MM.1S (cell line): ENCODE data around the gene KHNYN.

Experiments used
- DNase-seq: peaks from one replicate; pipeline ENCODE4 v3.0.0-alpha.2; 2015
- H2AFZ ChIP-seq: fragments of 300-600 bp; sonication (generic); 2 replicates; pipeline ENCODE4 v1.6.0; 2016; ENCODE audit warnings: antibody characterized with exemption, low read length
- H3F3A ChIP-seq: fragments of 300-600 bp; sonication (generic); 2 replicates; pipeline ENCODE4 v1.6.1; 2016; ENCODE audit warnings: mild to moderate bottlenecking, antibody characterized with exemption, low read length, moderate library complexity, mixed read lengths; ENCODE audit not compliant: insufficient read depth
- H3K27ac ChIP-seq: fragments of 300-600 bp; sonication (generic); 2 replicates; pipeline ENCODE4 v1.5.1; 2016; ENCODE audit warnings: mild to moderate bottlenecking, low read length
- H3K27me3 ChIP-seq: fragments of 300-600 bp; sonication (generic); replicated peaks from 2 replicates; pipeline ENCODE4 v1.6.0; 2016; ENCODE audit warnings: low read length; ENCODE audit not compliant: insufficient read depth
- H3K36me3 ChIP-seq: fragments of 300-600 bp; sonication (generic); replicated peaks from 2 replicates; pipeline ENCODE4 v1.6.1; 2016; ENCODE audit warnings: mild to moderate bottlenecking, low read length, mixed read lengths; ENCODE audit not compliant: insufficient read depth
- H3K4me1 ChIP-seq: fragments of 300-600 bp; sonication (generic); 2 replicates; pipeline ENCODE4 v1.6.1; 2016; ENCODE audit warnings: low read length, mixed read lengths
- H3K4me2 ChIP-seq: fragments of 300-600 bp; sonication (generic); 2 replicates; pipeline ENCODE4 v1.6.0; 2016; ENCODE audit warnings: low read depth, low read length
- H3K4me3 ChIP-seq: fragments of 300-600 bp; sonication (generic); 2 replicates; pipeline ENCODE4 v1.5.1; 2016; ENCODE audit warnings: low read length, mixed read lengths
- H3K79me2 ChIP-seq: fragments of 300-600 bp; sonication (generic); 2 replicates; pipeline ENCODE4 v1.6.1; 2016; ENCODE audit warnings: mixed run types, low read length, mixed read lengths
- H3K9ac ChIP-seq: fragments of 300-600 bp; sonication (generic); 2 replicates; pipeline ENCODE4 v1.6.1; 2016; ENCODE audit warnings: low read length, mixed read lengths
- H3K9me2 ChIP-seq: fragments of 300-600 bp; sonication (generic); replicated peaks from 2 replicates; pipeline ENCODE4 v1.6.1; 2016; ENCODE audit warnings: mild to moderate bottlenecking, low read length, mixed read lengths; ENCODE audit not compliant: insufficient read depth
- H3K9me3 ChIP-seq: fragments of 300-600 bp; sonication (generic); replicated peaks from 2 replicates; pipeline ENCODE4 v1.6.1; 2016; ENCODE audit warnings: mild to moderate bottlenecking, low read length, mixed read lengths; ENCODE audit not compliant: insufficient read depth
- H4K20me1 ChIP-seq: fragments of 300-600 bp; sonication (generic); 2 replicates; pipeline ENCODE4 v1.6.1; 2016; ENCODE audit warnings: mild to moderate bottlenecking, low read length, moderate library complexity, mixed read lengths; ENCODE audit not compliant: insufficient read depth
- EZH2 ChIP-seq: fragments of 300-600 bp; sonication (generic); optimal IDR thresholded peaks from 2 replicates; pipeline ENCODE3; 2017; ENCODE audit warnings: low read depth, mild to moderate bottlenecking, antibody characterized with exemption, low read length, mixed read lengths
- EZH2phosphoT487 ChIP-seq: fragments of 300-600 bp; sonication (generic); IDR thresholded peaks from 2 replicates; pipeline ENCODE4 v1.6.1; 2018; ENCODE audit warnings: antibody characterized with exemption, low read length
- TF ChIP-seq, protein P1 (sequence below): fragments of 300-600 bp; sonication (generic); IDR thresholded peaks from 2 replicates; pipeline ENCODE4 v1.5.1; 2016; ENCODE audit warnings: antibody characterized with exemption, low read length, mixed read lengths

The KHNYN gene

DNA sequence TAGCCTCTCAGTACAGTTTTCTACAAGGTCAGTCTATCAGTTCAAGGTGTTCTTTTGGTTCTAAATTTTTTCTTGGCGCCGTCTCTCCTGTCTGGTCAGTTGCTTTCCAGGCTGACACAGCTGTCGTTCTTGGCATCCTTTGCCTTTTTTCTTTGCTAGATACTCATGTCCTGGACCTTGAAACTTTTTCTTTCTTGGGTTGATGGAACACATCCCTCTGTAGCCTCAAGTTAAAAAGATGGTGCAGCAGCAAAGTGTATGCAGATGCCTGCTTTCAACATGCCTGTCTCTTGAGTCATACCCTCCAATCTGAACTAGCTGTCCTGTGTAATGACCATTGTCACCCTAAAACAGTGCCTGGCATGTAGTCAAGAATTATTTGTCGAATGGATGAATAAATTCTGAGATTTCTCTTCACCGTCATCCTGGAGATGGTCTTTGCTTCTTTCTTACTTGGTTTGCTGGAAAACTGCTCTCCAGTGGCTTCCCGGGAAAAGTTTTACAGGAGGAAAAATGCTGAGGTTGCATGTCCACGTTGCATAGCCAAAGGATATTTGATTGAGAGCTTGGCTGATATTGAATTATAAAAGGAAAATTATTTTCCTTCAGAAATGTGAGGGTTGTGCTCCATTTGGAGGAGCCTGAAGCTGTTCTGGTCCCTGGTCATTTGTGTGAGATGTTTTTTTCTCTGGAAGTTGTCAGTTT lies 26.3 kb upstream of the KHNYN start:
- H3K4me1 ChIP-seq: no peaks in the 10 kb centered on the region

DNA sequence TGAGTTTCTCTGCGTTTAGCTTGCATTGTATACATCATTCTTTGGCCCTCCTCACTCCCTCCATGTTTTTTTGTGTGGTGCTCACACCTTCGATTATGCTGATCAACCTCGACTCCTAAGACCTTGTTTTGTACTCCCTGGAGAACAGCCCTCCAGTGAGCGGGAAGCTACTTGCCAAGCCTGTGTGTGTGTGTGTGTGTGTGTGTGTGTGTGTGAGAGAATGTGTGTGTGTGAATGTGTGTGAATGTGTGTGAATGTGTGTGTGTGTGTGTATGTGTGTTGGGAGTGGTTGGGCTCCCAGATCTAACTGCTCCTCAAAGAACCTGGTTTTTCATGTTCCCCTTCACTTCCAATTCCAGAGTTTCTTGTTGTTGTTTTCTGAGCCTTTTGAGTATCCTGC lies 24.9 kb upstream of the KHNYN start:
- Histone ChIP-seq H3K27ac (no peak overlapping the region), H3K9ac (no peak overlapping the region), H3K4me1 (no peaks in the 10 kb centered on the region), H3K9me3 (no peaks in the 10 kb centered on the region), H3K9me2 (no peaks in the 10 kb centered on the region), H4K20me1 (no peaks in the 10 kb centered on the region), H3F3A (no peaks in the 10 kb centered on the region), H3K4me2 (no peak overlapping the region), H3K27me3 (no peaks in the 10 kb centered on the region), H3K79me2 (no peaks in the 10 kb centered on the region), H3K36me3 (no peaks in the 10 kb centered on the region), H3K4me3 (no peak overlapping the region), H2AFZ (no peak overlapping the region)
- no peak for TF ChIP-seq EZH2
- TF ChIP-seq, protein P1, sequence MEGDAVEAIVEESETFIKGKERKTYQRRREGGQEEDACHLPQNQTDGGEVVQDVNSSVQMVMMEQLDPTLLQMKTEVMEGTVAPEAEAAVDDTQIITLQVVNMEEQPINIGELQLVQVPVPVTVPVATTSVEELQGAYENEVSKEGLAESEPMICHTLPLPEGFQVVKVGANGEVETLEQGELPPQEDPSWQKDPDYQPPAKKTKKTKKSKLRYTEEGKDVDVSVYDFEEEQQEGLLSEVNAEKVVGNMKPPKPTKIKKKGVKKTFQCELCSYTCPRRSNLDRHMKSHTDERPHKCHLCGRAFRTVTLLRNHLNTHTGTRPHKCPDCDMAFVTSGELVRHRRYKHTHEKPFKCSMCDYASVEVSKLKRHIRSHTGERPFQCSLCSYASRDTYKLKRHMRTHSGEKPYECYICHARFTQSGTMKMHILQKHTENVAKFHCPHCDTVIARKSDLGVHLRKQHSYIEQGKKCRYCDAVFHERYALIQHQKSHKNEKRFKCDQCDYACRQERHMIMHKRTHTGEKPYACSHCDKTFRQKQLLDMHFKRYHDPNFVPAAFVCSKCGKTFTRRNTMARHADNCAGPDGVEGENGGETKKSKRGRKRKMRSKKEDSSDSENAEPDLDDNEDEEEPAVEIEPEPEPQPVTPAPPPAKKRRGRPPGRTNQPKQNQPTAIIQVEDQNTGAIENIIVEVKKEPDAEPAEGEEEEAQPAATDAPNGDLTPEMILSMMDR: no peak
- no peak for TF ChIP-seq EZH2phosphoT487
- DNase-seq: no peak

More for the DNA sequence above, 26.3 kb upstream of the KHNYN start:
- DNase-seq: no peak
- Histone ChIP-seq H3K9ac (no peak overlapping the region), H3K79me2 (no peaks in the 10 kb centered on the region), H3K4me2 (no peak overlapping the region), H3F3A (no peaks in the 10 kb centered on the region), H2AFZ (no peak overlapping the region), H3K9me2 (no peaks in the 10 kb centered on the region), H3K36me3 (no peaks in the 10 kb centered on the region), H3K27ac (no peak overlapping the region), H4K20me1 (no peaks in the 10 kb centered on the region), H3K9me3 (no peaks in the 10 kb centered on the region), H3K27me3 (no peaks in the 10 kb centered on the region), H3K4me3 (no peak overlapping the region)
- TF ChIP-seq EZH2phosphoT487 (no peak), EZH2 (no peak)
- TF ChIP-seq, protein P1: no peak

DNA sequence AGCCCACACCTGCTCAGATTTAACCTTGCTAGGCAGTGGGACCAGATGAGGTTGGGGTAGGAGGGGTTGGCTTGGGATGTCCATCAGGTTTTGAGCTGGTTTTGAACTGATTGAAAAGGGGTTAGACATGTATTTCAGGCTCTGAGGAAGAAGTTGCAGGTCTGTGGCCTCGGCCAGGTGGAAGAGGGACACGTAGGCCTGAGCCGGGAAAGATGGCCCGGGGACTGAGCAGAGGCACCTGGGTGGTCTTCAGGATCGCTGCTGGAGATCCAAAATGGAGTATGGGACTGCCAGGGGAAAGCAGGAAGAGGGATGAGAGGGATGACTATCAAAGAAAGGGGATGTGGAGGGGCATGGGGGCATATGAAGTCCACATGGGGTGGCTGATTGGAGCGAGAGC lies 23.3 kb upstream of the KHNYN start:
- TF ChIP-seq, protein P1: no peak
- TF ChIP-seq EZH2 (no peak), EZH2phosphoT487 (no peak)
- Histone ChIP-seq H3F3A (no peaks in the 10 kb centered on the region), H3K4me3 (no peak overlapping the region), H3K9me2 (no peaks in the 10 kb centered on the region), H3K27ac (no peak overlapping the region), H3K9ac (no peak overlapping the region), H4K20me1 (no peaks in the 10 kb centered on the region), H3K79me2 (no peaks in the 10 kb centered on the region), H3K27me3 (no peaks in the 10 kb centered on the region), H3K4me1 (no peaks in the 10 kb centered on the region), H3K36me3 (no peaks in the 10 kb centered on the region), H3K9me3 (no peaks in the 10 kb centered on the region), H2AFZ (no peak overlapping the region), H3K4me2 (no peak overlapping the region)
- DNase-seq: no peak
